HL-60 (cell line): Measurements from ENCODE around the gene SP2.

ENCODE experiments used
- CTCF ChIP-seq: IDR thresholded peaks from one replicate; pipeline ENCODE4 v1.5.1; 2011; ENCODE audit warnings: low read length, control low read depth, inconsistent platforms; ENCODE audit not compliant: insufficient read depth
- GABPA ChIP-seq: IDR thresholded peaks from 2 replicates; pipeline ENCODE4 v1.6.1; 2012; ENCODE audit warnings: low read depth

- no peak for TF ChIP-seq CTCF
- TF ChIP-seq GABPA = no peak
Observed at GRCh38 chr17:47925678-47925988, 29.6 kb downstream of the SP2 start.
